ENCODE results near the gene THOP1. TPM values are rescaled to one million over a fixed set of nuclear protein-coding genes. Genes with fewer than 3 reads are reported as not detected.
A peak's percentile ranks its signal among the peaks of the same experiment; 100 is the strongest.

The THOP1 gene
- 127 and 192 TPM in 2 replicates for total RNA-seq (2014; rRNA removed; shearing (Covaris generic); ENCODE audit: low replicate concordance)

DNA sequence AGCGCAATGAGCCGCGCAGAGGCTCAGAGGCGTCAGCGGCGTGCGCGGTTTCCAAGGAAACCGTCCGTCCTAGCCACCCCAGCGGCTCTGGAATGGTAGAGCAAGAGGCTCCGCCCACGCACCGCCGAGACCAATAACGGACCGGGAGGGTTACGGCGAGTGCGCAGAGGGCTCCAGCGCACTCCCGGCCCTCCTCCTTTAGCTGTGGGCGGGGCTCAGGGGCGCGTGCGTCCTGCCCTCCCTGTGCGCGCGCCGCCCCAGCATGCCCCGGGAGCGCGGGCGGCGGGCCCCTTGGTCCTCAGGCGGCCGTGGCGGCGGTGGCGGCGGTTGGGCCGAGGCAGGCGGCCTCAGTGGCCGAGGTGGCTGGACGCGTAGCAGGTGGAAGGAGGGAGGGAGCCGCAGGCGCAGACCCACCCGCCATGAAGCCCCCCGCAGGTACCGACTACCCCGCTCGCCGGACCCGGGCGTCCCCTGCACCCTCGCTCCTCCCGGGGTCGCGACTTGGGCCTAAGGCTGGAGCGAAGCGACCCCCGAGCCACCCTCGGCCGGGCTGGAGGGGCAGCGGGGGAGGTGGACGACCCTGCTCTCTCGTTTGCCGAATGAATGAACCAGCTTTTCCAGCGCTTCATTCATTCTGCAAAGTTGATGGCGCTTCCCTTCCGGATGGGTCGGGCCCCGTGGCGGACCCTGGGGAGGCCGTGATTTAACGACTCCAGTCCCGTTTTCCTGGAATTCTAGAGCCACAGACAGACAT is at the start of gene THOP1:
Gene THOP1, plus strand, starts transcription at position 260 of the 754 bp plus-strand sequence. Its CDS starts 160 bp downstream, at position 420.
- peak; percentile 94 for DNase-seq (ENCODE audit: low read depth)
- in situ Hi-C loops (cut with HindIII; ENCODE audit: low pct_unique_long_range_greater_than_20kb, low sequenced_read_pairs): no loop called here

DNA sequence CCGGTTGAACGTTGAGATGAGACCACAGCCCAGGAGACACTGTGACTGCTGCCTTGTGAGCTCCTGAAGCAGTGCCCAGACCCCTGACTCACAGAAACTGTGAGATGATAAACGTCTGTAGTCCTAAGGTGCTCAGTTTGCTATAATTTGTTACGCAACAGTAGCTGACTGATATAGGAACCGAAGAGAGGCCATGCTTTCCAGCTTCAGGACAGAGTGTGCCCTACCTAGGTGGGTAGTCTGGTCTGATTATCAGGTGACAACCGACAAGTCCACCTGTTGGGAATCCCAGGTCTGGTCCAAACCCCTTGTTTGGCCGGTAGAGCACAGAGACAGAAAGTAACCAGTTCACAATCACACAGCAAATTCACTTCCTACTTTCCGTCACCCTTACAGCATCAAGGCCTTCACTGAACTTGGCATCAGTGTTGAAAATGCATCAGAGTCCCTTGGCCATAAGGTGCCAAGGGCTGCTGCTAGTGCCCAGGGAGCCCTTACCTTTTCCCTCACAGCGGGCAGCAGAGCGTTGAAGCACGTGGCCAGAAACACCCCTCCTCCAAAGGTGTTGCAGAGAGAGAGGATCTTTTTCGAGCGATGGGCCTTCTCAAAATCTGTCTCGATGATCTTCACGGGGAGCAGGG is 48.6 kb upstream of the THOP1 start:
- no peak for DNase-seq (ENCODE audit: low read depth)
- in situ Hi-C loops (cut with HindIII; ENCODE audit: low pct_unique_long_range_greater_than_20kb, low sequenced_read_pairs): no loop called here

DNA sequence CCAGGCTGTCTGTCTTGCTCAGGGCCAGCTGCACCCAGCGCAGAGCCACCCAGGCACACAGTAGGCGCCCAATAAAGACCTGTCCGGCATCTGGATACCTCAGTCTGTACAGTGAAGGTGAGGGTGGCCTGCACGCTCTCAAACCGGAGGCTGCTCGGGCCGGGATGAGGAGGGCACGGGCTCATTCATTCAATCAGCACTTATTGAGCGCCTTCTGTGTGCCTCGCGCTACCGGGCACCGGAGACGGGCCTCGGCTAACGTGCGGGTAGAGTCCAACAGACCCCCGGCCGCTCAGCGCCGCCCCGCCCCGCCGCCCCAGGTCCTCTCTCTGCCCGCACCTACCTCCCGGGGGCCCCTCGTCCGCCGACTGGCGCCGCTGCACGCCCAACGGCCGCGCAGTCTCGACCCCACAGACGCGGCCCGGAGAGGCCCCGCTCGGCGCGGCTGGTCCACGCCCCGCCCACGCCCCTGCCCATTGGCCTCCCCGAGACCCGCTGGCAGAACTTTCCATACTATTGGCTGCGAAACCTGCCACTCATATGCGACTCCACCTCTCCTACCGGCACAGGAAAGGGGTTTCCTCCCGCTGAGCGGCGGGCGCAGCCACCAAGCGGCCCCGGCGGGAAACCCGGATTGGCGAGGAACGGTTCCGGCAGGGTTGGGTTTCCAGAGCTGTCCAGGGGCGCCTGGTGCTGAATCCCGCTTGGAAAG is 45.5 kb upstream of the THOP1 start, which contains the start of gene SLC39A3:
Gene SLC39A3, minus strand, starts transcription at position 416 of the 712 bp plus-strand sequence. CDS start 2,760 bp downstream, outside the sequence.
- in situ Hi-C loops (cut with HindIII; ENCODE audit: low pct_unique_long_range_greater_than_20kb, low sequenced_read_pairs): no loop called here
- DNase-seq (ENCODE audit: low read depth): peak; percentile 93

DNA sequence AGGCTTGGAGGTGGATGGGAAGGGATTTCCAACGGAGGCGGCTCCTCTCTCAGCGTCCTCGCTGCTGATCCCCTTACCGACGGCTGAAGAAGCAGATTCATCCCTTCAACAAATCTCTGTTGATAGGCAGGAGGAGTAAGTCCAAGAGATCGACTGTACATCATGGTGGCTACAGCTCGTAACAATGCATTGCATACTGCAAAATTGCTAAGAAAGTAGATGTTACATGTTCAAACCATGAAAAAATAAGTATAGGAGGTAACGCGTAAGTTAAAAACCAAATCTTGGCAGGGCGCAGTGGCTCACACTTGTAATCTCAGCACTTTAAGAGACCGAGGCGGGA is 45.0 kb upstream of the THOP1 start:
- DNase-seq (ENCODE audit: low read depth): no peak
- in situ Hi-C loops (cut with HindIII; ENCODE audit: low pct_unique_long_range_greater_than_20kb, low sequenced_read_pairs): no loop called here

DNA sequence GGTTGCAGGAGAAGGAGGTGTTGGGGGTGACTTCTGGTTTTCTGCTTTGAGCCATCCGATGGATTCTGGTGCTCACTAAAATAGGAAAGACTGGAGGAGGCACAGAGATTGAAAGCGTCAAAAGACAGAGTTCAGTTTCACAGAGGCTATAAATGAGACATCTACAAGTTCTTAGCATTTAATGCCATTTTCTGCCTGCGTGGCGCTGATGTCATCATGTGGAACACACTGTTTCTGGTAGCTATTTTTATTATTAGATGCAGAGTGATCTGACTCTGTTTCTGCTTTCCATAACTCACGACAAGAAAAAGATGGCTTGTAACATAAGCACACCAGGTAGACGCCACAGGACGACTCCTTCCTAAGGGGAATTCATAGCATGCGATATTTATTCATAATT is 42.2 kb upstream of the THOP1 start:
- in situ Hi-C loops (cut with HindIII; ENCODE audit: low pct_unique_long_range_greater_than_20kb, low sequenced_read_pairs): no loop called here
- DNase-seq (ENCODE audit: low read depth): no peak

DNA sequence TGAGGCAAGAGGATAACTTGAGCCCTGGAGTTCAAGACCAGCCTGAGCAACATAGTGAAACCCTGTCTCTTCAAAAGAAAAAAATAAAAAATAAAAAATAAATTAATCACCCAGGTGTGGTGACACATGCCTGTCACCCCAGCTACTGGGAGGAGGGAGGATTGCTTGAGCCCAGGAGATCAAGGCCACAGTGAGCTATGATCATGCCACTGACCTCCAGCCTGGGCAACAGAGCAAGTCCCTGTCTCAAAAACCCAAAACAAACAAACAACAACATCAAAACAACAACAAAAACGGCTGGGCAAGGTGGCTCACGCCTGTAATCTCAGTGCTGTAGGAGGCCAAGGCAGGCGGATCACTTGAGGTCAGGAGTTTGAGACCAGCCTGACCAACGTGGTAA is 41.2 kb upstream of the THOP1 start:
- in situ Hi-C loops (cut with HindIII; ENCODE audit: low pct_unique_long_range_greater_than_20kb, low sequenced_read_pairs): no loop called here
- no peak for DNase-seq (ENCODE audit: low read depth)

DNA sequence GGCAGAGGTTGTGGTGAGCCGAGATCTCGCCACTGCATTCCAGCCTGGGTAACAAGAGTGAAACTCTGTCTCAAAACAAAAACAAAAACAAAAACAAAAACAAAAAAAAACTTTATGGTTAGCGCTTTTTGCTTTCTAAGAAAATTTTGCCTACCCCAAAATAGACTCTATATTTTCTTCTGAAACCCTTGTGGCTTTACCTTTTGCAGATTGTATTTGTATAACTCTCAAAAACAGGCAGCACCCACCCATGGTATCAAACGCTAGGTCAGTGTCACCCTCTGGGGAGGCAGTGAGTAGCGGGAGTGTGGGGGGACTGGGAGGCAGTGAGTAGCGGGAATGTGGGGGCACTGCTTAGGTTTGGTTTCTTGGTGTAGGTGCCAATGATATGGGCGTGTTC is 38.0 kb upstream of the THOP1 start:
- in situ Hi-C loops (cut with HindIII; ENCODE audit: low pct_unique_long_range_greater_than_20kb, low sequenced_read_pairs): no loop called here
- no peak for DNase-seq (ENCODE audit: low read depth)

DNA sequence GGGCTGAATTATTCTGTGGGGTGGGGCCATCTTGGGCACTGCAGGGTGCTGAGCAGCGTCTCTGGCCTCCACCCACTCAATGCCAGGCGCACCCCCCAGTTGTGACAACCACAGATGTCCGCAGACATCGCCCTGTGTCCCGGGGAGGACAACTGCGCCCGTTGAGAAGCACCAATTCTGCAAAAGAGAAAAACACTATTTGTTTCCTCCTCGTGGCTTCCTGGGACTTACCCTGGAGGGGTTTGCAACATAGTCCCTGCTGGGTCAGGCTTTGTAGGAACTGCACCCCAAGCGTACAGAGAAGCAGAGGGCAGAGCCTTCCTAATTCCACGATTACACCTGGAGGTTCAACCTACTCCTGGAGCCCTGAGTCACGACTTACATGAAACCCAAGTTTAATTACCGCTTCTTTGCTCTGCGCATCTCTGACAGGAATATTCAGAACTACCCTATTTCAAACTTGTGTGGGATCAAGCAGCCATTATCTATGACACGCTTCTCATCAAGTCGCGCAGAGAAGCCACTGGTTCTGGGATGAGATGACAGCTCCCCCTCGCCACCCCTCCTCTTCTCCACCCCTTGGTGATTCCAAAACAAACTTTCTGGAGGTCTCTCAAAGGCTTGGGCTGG is 34.4 kb upstream of the THOP1 start:
- in situ Hi-C loops (cut with HindIII; ENCODE audit: low pct_unique_long_range_greater_than_20kb, low sequenced_read_pairs): no loop called here
- DNase-seq (ENCODE audit: low read depth): no peak

DNA sequence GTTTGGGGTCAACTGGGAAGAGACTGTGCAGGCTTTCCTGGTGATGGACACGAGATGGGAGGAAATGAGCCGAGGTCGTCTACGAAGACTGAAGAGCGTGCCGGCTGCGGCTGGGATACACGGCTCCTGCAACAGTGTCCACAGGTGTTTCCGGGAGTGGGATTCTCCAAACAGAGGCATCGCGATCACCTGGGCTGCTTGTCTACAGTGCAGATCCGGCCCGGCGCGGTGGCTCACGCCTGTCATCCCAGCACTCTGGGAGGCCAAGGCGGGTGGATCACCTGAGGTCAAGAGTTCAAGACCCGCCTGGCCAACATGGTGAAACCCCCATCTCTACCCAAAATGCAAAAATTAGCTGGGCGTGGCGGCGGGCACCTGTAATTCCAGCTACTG is 33.9 kb upstream of the THOP1 start:
- no peak for DNase-seq (ENCODE audit: low read depth)
- in situ Hi-C loops (cut with HindIII; ENCODE audit: low pct_unique_long_range_greater_than_20kb, low sequenced_read_pairs): no loop called here

DNA sequence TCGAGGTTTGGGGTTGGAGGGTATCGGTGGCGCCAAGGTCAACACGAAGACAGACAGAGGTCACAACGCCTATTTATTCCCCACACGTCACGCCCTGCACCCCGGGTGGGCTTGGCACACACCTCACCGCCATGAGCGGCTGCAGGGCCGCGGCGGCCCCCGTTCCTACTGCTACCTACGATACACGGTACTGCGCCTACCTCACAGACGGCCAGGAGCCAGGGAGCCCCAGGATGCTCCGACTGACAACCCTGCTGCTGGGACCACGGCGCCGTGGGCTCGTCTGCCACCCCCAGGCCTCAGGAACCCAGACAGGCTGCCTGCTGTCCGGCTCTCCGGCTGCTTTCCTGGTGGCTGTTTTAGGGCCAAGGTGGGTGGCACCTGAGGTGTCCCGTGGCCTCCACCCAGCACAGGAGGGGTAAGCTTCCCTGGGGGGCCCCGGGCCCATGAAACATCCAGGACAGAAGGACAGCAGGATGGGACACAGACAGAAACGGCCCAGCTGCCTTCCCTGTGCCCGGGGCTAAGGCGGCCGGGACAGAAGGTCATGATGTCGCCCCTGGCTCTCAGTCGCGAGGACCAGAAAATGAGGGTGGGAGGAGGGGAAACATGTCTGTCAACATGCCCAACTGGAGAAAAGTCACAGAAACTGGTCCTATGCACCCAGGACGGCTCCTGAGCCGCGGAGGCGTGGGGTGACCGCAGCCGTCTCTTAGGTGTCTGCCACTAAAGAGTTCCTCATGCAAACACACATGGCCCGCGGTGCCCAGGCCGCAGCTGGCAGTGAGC is 30.4 kb upstream of the THOP1 start:
- no peak for DNase-seq (ENCODE audit: low read depth)
- in situ Hi-C loops (cut with HindIII; ENCODE audit: low pct_unique_long_range_greater_than_20kb, low sequenced_read_pairs): no loop called here

DNA sequence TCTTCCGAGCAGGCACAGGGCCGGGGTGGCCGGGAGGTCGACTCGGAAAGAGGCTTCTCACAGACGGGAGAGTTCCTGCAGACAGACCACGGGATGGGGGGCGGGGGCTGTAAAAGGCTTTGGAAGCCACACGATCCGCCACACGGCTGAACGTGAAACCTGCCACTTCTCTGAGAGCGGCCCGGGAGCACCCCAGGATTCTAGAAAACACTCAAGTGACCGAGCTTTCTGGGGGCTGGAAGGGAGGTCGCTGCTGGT is 29.9 kb upstream of the THOP1 start:
- in situ Hi-C loops (cut with HindIII; ENCODE audit: low pct_unique_long_range_greater_than_20kb, low sequenced_read_pairs): no loop called here
- DNase-seq (ENCODE audit: low read depth): no peak

DNA sequence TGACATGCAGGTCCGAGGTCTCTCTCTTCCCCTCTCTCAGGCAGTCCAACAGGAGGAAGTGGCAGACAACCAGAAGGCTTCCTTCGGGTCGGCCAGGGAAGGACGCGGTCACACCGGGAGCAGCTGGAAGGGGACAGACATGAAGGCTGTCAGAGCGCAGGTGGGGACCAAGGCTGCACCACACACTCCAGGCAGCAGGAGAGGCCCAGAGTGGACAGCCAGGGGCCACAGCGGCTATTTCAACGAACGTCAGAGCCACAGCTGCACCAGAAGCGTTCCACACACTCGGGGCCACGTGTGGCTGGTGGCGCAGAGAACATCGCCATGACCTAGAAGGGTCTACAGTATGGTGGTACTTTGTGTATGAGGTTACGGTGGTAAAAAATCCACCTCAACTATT is 29.5 kb upstream of the THOP1 start:
- in situ Hi-C loops (cut with HindIII; ENCODE audit: low pct_unique_long_range_greater_than_20kb, low sequenced_read_pairs): no loop called here
- no peak for DNase-seq (ENCODE audit: low read depth)

DNA sequence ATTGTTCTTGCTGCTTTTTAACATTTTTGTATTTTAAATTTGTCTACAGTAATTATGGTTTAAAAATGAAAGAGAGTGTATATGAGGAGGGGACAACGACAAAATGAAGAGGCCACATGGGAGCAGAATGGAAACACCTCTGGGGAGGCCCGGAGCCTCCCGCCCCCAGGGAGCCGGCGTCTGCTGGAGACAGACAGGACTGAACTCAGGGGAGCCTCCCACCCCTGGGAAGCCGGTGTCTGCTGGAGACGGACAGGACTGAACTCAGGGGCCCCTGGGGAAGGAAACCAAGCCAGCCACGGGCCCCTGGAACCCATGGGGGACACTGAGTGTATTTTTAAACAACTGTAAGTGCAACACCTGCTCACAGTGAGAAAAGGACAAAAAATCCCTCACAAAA is 28.8 kb upstream of the THOP1 start:
- in situ Hi-C loops (cut with HindIII; ENCODE audit: low pct_unique_long_range_greater_than_20kb, low sequenced_read_pairs): no loop called here
- DNase-seq (ENCODE audit: low read depth): no peak

DNA sequence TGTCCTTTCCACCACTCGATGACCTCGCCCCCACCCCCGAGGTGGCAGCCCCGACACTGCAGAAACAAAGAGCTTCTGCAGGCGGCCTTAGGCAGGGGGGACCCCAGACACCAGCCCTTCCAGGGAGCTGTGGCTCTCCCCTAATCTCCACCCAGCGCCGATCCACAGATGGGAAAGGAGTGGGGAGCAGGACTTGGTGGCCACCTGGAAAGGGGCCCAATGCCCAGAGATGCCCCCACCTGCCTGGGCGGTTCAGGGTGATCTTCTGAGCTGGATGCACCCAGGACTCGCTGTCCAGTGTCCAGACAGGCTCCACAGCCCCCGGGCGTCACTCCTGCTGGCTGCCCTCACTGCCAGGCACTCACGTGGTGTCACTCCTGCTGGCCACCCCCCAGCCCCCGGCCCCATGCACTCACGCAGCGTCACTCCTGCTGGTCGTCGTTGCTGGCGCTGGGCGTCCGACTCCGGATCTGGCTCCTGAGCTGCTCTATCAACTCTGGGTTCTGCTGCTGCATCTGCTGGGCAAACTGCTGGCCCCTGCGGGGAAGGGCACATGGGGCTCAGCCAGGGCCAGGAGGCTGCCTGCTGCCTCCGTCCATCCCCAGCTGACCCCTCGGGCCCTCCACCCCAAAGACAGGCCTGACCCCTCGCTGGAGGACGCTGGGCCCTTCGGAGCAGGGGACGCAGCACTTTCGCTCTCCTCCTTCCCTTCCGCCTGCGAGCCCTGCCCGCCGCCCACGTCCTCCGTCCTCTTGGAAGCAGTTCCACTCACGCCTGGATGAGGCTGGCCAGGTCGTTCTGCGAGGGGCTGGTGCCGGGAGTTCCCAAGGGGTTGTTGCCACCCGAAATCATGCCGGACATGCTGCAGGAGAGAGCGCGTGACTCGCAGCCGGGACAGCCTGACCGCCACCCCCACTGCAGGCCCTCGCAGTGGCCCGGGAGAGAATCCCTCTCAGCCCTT is 28.1 kb upstream of the THOP1 start:
- in situ Hi-C loops (cut with HindIII; ENCODE audit: low pct_unique_long_range_greater_than_20kb, low sequenced_read_pairs): no loop called here

DNA sequence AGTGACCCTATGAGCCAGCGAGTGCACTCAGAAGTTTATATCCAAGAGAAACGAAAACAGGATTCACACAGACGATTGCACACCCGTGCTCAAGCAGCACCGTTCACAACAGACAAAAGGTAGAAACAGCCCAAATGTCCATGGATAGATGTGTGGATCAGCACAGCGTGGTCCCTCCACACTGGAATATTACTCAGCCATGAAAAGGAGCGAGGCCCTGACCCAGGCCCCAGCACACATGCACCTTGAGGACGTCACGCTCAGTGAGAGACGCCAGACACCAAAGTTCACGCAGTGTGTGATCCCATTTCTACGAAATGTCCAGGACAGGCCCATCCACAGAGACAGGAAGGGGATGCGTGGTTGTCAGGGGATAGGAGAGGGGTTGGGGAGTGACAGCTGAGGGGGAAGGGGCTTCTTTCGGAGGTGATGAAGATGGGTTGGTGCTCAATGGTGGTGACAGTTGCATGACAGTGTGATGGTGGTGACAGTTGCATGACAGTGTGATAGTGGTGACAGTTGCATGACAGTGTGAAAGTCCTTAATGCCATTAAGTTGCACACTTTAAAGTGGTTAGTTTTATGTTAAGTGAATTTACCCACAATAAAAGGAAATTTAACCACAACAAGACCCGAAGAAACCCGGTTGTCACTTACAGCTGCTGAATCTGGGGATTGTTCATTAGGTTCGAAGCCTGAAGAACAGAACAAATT is 26.5 kb upstream of the THOP1 start:
- no peak for DNase-seq (ENCODE audit: low read depth)
- in situ Hi-C loops (cut with HindIII; ENCODE audit: low pct_unique_long_range_greater_than_20kb, low sequenced_read_pairs): no loop called here

More for the DNA sequence above, 28.1 kb upstream of the THOP1 start:
- DNase-seq (ENCODE audit: low read depth): no peak

DNA sequence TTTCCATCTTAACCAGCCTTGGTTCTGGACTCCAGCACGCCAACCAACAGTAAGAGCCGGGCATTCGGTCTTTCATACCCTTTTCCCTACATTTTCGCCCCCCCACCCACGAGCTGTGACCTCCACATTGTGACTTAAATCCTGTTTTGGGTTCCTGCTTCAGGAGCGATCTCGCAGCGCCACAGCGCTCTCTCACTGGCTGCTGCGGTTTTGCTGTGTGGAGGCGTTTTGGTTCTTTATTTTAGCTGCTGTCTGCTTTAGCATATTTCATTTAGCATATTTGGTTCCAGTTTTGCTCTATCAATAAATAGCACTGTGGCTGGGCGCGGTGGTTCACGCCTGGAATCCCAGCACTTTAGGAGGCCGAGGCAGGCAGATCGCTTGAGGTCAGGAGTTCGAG is 25.9 kb upstream of the THOP1 start:
- in situ Hi-C loops (cut with HindIII; ENCODE audit: low pct_unique_long_range_greater_than_20kb, low sequenced_read_pairs): no loop called here

DNA sequence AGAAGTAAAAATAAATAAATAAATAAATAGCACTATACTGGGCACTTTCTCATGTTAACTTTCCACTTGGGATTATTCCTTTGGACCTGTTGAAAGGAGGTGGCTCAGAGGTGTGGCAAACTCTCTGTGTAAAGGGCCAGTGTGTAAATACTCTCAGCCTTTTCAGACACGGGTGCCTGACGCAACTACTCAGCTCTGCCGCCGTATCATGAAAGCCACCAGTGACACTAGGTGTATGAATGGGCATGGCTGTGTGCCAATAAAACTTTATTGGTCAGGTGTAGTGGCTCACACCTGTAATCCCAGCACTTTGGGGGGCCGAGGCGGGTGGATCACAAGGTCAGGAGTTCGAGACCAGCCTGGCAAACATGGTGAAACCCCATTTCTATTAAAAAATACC is 25.3 kb upstream of the THOP1 start:
- in situ Hi-C loops (cut with HindIII; ENCODE audit: low pct_unique_long_range_greater_than_20kb, low sequenced_read_pairs): no loop called here
- DNase-seq (ENCODE audit: low read depth): no peak

More for the DNA sequence above, 25.9 kb upstream of the THOP1 start:
- no peak for DNase-seq (ENCODE audit: low read depth)
